Measurements from ENCODE around the gene CCDC8. TPM values are rescaled to one million over a fixed set of nuclear protein-coding genes. Genes with fewer than 3 reads are reported as not detected.
"Not testable (repeated sequence)": the region's sequence is repeated elsewhere in the genome, so short reads cannot be mapped to it uniquely, and the experiment has no call there.

CCDC8 gene
- polyA plus RNA-seq, 1 donor from 2014 or later = 0.84 TPM

- no peaks in the 10 kb centered on the region for H3K79me2 ChIP-seq (replicated peaks; ENCODE audit: insufficient read depth, low read length)
- H3K9ac ChIP-seq (ENCODE audit: low read length) = no peak overlapping the region
- no peaks in the 10 kb centered on the region for H3K27me3 ChIP-seq (ENCODE audit: insufficient read depth, low read depth, low read length)
- H3F3A ChIP-seq (ENCODE audit: insufficient read depth, low read length, poor library complexity, severe bottlenecking) = no peaks in the 10 kb centered on the region
- no peak overlapping the region for H2AFZ ChIP-seq (ENCODE audit: low read depth, low read length)
- H4K20me1 ChIP-seq (ENCODE audit: insufficient read depth) = no peaks in the 10 kb centered on the region
- H3K9me3 ChIP-seq (ENCODE audit: low read length) = no peaks in the 10 kb centered on the region
- no peak overlapping the region for H3K4me2 ChIP-seq (ENCODE audit: low read length)
- H3K9me2 ChIP-seq (ENCODE audit: insufficient read depth, low read length) = no peaks in the 10 kb centered on the region
- no peak for TF ChIP-seq TAF1 (IDR thresholded peaks at IDR 0.05; ENCODE audit: low read depth)
- TF ChIP-seq MXI1 (conservative IDR thresholded peaks at IDR 0.05; ENCODE audit: poor library complexity, severe bottlenecking) = no peak
- TF ChIP-seq EP300 (conservative IDR thresholded peaks at IDR 0.05; ENCODE audit: poor library complexity, severe bottlenecking) = no peak
- no peak for TF ChIP-seq CTCF (IDR thresholded peaks at IDR 0.05; ENCODE audit: poor library complexity, severe bottlenecking)
- TF ChIP-seq SMC3 (conservative IDR thresholded peaks at IDR 0.05; ENCODE audit: poor library complexity) = no peak
- TF ChIP-seq RAD21 (conservative IDR thresholded peaks at IDR 0.05) = no peak
- TF ChIP-seq, protein P1, sequence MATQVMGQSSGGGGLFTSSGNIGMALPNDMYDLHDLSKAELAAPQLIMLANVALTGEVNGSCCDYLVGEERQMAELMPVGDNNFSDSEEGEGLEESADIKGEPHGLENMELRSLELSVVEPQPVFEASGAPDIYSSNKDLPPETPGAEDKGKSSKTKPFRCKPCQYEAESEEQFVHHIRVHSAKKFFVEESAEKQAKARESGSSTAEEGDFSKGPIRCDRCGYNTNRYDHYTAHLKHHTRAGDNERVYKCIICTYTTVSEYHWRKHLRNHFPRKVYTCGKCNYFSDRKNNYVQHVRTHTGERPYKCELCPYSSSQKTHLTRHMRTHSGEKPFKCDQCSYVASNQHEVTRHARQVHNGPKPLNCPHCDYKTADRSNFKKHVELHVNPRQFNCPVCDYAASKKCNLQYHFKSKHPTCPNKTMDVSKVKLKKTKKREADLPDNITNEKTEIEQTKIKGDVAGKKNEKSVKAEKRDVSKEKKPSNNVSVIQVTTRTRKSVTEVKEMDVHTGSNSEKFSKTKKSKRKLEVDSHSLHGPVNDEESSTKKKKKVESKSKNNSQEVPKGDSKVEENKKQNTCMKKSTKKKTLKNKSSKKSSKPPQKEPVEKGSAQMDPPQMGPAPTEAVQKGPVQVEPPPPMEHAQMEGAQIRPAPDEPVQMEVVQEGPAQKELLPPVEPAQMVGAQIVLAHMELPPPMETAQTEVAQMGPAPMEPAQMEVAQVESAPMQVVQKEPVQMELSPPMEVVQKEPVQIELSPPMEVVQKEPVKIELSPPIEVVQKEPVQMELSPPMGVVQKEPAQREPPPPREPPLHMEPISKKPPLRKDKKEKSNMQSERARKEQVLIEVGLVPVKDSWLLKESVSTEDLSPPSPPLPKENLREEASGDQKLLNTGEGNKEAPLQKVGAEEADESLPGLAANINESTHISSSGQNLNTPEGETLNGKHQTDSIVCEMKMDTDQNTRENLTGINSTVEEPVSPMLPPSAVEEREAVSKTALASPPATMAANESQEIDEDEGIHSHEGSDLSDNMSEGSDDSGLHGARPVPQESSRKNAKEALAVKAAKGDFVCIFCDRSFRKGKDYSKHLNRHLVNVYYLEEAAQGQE (IDR thresholded peaks at IDR 0.05; ENCODE audit: borderline replicate concordance) = no peak
- no peak for TF ChIP-seq POLR2AphosphoS5 (IDR thresholded peaks at IDR 0.05)
- no peak for TF ChIP-seq EZH2 (IDR thresholded peaks at IDR 0.05; ENCODE audit: borderline replicate concordance, insufficient read depth, low read length, poor library complexity, severe bottlenecking)
- no peak overlapping the region for H3K4me3 ChIP-seq (ENCODE audit: low read length)
- H3K36me3 ChIP-seq (ENCODE audit: insufficient read depth, low read length) = no peaks in the 10 kb centered on the region
- H3K27ac ChIP-seq (ENCODE audit: low read length) = no peak overlapping the region
These were observed 28.5 kb upstream of the CCDC8 start for GRCh38 chr19:46441866-46442265.

- H3K9me2 ChIP-seq (ENCODE audit: insufficient read depth, low read length); H3K27ac ChIP-seq (ENCODE audit: low read length); H3K4me2 ChIP-seq (ENCODE audit: low read length); H3K79me2 ChIP-seq (replicated peaks; ENCODE audit: insufficient read depth, low read length); H3K27me3 ChIP-seq (ENCODE audit: insufficient read depth, low read depth, low read length); H3K4me3 ChIP-seq (ENCODE audit: low read length); H4K20me1 ChIP-seq (ENCODE audit: insufficient read depth); H3F3A ChIP-seq (ENCODE audit: insufficient read depth, low read length, poor library complexity, severe bottlenecking); H3K9me3 ChIP-seq (ENCODE audit: low read length); H3K36me3 ChIP-seq (ENCODE audit: insufficient read depth, low read length); H3K9ac ChIP-seq (ENCODE audit: low read length); H2AFZ ChIP-seq (ENCODE audit: low read depth, low read length): not testable (repeated sequence)
These were observed 22.3 kb upstream of the CCDC8 start for GRCh38 chr19:46435689-46436088.

- Histone ChIP-seq H3K4me2 (ENCODE audit: low read length) (no peak overlapping the region), H2AFZ (ENCODE audit: low read depth, low read length) (no peak overlapping the region), H3K27ac (ENCODE audit: low read length) (no peak overlapping the region), H3K9me2 (ENCODE audit: insufficient read depth, low read length) (no peaks in the 10 kb centered on the region), H3K79me2 (replicated peaks; ENCODE audit: insufficient read depth, low read length) (no peaks in the 10 kb centered on the region), H3F3A (ENCODE audit: insufficient read depth, low read length, poor library complexity, severe bottlenecking) (no peaks in the 10 kb centered on the region), H3K36me3 (ENCODE audit: insufficient read depth, low read length) (no peaks in the 10 kb centered on the region), H4K20me1 (ENCODE audit: insufficient read depth) (no peaks in the 10 kb centered on the region), H3K9ac (ENCODE audit: low read length) (no peak overlapping the region), H3K9me3 (ENCODE audit: low read length) (no peaks in the 10 kb centered on the region), H3K4me3 (ENCODE audit: low read length) (no peak overlapping the region), H3K27me3 (ENCODE audit: insufficient read depth, low read depth, low read length) (no peaks in the 10 kb centered on the region)
- TF ChIP-seq, protein P1 (IDR thresholded peaks at IDR 0.05; ENCODE audit: borderline replicate concordance) = no peak
- TF ChIP-seq MXI1 (conservative IDR thresholded peaks at IDR 0.05; ENCODE audit: poor library complexity, severe bottlenecking) (no peak), SMC3 (conservative IDR thresholded peaks at IDR 0.05; ENCODE audit: poor library complexity) (no peak), EP300 (conservative IDR thresholded peaks at IDR 0.05; ENCODE audit: poor library complexity, severe bottlenecking) (no peak), EZH2 (IDR thresholded peaks at IDR 0.05; ENCODE audit: borderline replicate concordance, insufficient read depth, low read length, poor library complexity, severe bottlenecking) (no peak), POLR2AphosphoS5 (IDR thresholded peaks at IDR 0.05) (no peak), CTCF (IDR thresholded peaks at IDR 0.05; ENCODE audit: poor library complexity, severe bottlenecking) (no peak), RAD21 (conservative IDR thresholded peaks at IDR 0.05) (no peak), TAF1 (IDR thresholded peaks at IDR 0.05; ENCODE audit: low read depth) (no peak)
These were observed 21.6 kb upstream of the CCDC8 start for GRCh38 chr19:46435009-46435408.

All from neural cell (in vitro differentiated cells).